Stimulated activated CD8-positive, alpha-beta memory T cell treated with anti-CD3 and anti-CD28 coated beads, Interleukin-7, amount 100 ng/mL, for 4 hours (primary cell): ENCODE measurements around the gene AMIGO3.
A peak's percentile ranks its signal among the peaks of the same experiment; 100 is the strongest.
"Not testable (repeated sequence)": the region's sequence is repeated elsewhere in the genome, so short reads cannot be mapped to it uniquely, and the experiment has no call there.

Experiments used
- DNase-seq, 2 donors: peaks; one replicate each; pipeline ENCODE4 v3.0.0-alpha.2; 2020; ENCODE audit warnings: low read depth in 2 of 2

Gene AMIGO3

DNA sequence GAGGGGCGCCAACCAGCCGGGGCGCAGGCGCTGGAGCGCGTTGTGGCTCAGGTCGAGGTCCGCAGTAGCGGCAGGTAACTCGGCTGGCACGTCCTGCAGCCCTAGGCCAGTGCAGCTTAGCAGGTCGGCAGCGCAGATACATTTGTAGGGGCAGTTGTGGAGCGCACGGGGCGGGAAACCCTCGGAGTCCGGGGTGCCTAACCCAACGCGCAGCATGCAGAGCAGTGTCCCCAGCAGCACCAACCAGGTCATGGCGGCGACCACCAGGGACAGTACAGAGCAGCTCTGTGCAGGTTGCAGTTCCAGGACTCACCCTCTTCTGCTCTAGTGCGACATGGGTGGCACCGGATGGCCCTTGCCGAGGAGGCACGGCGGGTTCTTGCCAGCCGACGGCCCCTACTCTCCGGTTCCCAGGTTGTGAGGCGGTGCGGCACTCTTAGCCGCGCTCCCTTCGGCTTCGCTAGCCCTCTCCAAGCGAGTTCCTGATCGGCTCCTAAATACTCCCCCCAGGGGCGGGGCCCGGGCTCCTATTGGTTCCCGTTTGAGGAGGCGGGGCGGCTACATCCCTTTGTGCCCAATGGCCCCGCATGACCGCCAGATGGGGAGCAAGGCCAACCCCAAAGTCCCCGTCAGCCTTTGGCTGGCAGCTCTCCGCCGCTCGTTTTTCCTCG lies at the start of gene AMIGO3:
Gene AMIGO3, minus strand, starts transcription at position 471 of the 671 bp plus-strand sequence. Its CDS starts 219 bp downstream, at position 252.
- DNase-seq = peak; percentile 78 to 84

- DNase-seq = no peak
Observed at GRCh38 chr3:49763981-49764380, 44.5 kb upstream of the AMIGO3 start.

GRCh38 chr3:49761661-49762060 lies 42.2 kb upstream of the AMIGO3 start:
- no peak for DNase-seq

GRCh38 chr3:49759226-49759625 lies 39.7 kb upstream of the AMIGO3 start:
- no peak for DNase-seq

GRCh38 chr3:49757197-49757596 lies 37.7 kb upstream of the AMIGO3 start:
- DNase-seq = no peak

DNA sequence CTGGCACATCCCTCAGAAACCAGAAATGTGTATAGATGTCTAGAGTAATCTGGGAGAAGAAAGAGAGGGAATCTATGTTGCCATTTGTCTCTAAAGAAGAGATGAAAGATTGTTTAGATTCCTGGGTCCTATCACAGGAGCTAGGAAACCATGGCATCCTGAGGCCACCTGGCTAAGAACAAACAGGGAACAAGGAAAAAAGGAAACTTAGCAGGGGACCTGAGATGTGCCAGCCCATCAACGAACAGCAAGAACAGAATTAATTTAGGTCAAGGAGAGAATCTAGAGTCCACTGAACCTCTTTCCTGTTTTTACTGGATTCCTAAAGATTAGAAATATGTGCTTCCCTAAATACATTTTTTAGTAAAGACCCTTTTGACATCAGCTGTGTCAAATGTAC lies 36.6 kb upstream of the AMIGO3 start:
- no peak for DNase-seq

- DNase-seq = no peak
Observed at GRCh38 chr3:49754536-49754935, 35.1 kb upstream of the AMIGO3 start.

- DNase-seq = no peak
Observed at GRCh38 chr3:49751501-49751900, 32.0 kb upstream of the AMIGO3 start.

DNA sequence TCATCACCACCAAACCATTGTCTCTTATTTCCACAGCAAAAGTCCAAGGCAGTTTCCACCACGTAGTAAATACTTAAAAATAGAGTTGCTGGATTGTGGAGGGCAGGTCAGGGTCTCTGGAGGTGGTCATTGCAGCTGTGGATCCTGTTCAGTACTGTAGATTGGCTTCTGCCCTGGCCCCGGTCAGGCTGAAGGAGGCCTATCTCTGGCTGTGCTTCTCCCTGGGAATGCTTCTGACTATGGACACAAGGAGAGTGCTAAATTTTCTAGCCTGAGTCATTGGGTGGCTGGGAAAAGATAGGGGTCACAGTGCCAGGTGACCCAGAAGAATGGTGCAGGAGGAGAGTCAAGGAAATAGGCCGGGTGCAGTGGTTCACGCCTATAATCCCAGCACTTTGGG lies 30.6 kb upstream of the AMIGO3 start:
- DNase-seq = no peak

GRCh38 chr3:49748874-49749273 lies 29.4 kb upstream of the AMIGO3 start:
- not testable (repeated sequence) for DNase-seq

DNA sequence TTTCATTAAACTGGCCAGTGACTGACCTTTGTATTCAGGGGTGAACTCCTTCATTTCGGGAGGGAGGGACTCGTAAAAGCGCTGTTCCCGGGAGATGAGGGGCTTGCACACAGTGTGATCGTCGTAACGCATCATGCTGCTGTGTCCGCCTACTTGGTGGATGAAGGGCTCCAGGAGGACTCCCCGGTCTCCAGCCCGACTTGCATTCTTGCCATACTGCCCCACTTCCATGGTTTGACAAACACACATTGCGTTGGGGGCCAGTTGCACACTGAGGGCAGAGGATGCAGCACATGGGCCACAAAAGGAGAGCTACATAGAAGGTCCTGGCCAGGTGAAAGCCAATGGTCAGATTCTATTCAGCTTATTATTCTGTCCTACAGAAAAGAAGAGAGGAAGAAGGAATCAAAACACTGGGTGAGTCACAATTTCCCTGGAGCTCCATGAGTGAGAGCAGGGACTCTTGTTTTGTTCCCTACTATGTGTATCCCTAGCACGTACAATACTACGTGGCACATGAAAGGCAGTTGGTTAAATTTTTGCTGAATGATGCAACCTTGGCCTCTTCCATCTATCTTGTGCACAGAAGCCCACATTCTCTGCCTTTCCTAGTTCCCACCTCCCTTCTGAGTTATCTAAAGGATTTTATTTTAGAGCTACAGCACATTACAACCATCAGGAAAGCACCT lies 28.5 kb upstream of the AMIGO3 start:
- no peak for DNase-seq

DNA sequence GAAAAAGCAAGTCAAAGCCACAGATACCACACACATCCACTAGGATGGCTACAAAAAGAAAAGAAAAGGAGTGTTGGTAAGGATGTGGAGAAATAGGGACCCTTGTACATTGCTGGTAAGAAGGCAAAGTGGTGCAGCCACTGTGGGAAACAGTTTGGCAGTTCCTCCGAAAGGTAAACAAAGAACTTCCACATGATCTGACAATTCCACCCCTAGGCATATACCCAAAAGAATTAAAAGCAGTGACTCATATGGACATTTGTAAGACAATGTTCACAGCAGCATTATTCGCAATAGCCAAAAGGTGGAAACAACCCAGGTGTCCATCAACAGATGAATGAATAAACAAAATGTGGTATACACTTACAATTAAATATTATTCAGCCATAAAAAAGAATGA lies 26.5 kb upstream of the AMIGO3 start:
- no peak for DNase-seq

GRCh38 chr3:49740427-49740826 lies 20.9 kb upstream of the AMIGO3 start:
- DNase-seq = no peak

DNA sequence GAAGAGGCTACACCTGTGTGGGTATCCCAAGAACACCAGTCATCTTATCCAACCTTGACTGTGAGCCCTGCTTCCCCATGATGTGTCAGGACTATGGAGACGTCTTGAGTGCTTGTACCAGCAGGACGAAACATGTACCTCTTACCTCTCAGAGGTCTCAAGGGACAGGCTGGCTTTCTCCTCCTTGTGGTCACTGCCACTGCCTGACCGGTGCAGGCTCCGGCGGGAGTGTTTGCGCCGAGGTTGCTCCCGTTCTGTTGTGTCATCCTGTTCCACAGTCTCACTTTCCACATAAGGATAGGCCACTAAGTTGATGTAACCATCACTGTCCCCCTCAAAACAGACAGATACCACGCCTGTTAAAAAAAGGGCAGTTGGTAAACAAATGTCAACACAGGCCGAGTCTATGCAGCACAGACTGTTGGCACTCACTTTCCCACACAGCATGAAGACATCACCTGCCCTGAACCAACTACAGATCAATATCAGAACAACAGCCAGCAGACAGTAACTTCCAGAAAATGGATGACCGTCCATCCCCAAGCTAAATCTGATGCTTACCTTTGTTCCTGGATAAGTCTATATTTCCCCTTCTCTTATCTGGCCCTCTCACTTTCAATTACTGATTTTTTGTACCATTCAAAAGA lies 18.7 kb upstream of the AMIGO3 start:
- DNase-seq = no peak

DNA sequence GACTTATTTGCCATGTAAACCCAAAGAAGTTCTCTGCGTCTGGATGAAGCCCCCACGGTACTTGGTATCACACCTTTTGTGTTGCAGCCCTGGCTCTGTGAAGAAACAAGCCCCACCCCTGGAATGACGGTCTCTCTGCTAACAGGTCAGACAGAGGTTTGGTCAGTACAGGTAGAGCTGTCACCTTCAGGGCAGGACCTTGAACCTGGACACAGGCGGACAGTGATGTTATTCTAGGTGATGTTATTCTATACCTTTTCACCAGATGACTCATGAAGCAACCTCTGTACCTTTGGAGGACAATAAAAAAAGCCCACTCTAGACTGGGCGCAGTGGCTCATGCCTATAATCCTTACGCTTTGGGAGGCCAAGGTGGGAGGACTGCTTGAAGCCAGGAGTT lies 15.3 kb upstream of the AMIGO3 start:
- no peak for DNase-seq

GRCh38 chr3:49733551-49733950 lies 14.1 kb upstream of the AMIGO3 start:
- DNase-seq = no peak

GRCh38 chr3:49732597-49732996 lies 13.1 kb upstream of the AMIGO3 start:
- DNase-seq = no peak

DNA sequence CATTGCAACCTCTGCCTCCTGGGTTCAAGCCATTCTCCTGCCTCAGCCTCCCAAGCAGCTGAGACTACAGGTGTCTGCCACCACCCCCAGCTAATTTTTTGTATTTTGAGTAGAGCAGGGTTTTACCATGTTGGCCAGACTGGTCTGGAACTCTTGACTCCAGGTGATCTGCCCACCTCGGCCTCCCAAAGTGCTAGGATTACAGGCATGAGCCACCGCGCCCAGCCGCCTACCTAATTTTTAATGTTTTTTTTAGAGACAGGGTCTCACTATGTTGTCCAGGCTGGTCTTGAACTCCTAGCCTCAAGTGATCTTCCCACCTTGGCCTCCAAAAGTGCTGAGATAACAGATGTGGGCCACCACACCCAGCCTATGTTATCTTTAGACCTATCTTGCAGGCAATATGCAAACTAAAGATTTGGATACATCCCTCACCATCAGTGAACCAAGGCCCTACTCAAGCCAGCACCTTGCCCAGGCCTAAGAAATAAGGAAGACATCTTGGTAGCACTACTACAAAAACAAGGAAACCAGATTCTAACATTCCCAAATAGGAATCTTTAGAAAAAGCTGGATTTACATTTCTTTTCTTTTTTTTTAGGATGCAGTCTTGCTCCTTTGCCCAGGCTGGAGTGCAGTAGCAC lies 10.6 kb upstream of the AMIGO3 start:
- DNase-seq = no peak

GRCh38 chr3:49727924-49728361 lies 8.5 kb upstream of the AMIGO3 start:
- DNase-seq = no peak

- no peak for DNase-seq
Observed at GRCh38 chr3:49727154-49727923, 7.9 kb upstream of the AMIGO3 start.

GRCh38 chr3:49725906-49726681 lies 6.6 kb upstream of the AMIGO3 start:
- DNase-seq = no peak
